GM19099 (cell line): ENCODE data around the gene KCNK7.

Experiments used
- POLR2A ChIP-seq: IDR thresholded peaks from 3 replicates; pipeline ENCODE4 v1.6.1; 2011; ENCODE audit warnings: low read depth; ENCODE audit not compliant: insufficient read length; ENCODE audit errors: extremely low read depth

KCNK7 gene

DNA sequence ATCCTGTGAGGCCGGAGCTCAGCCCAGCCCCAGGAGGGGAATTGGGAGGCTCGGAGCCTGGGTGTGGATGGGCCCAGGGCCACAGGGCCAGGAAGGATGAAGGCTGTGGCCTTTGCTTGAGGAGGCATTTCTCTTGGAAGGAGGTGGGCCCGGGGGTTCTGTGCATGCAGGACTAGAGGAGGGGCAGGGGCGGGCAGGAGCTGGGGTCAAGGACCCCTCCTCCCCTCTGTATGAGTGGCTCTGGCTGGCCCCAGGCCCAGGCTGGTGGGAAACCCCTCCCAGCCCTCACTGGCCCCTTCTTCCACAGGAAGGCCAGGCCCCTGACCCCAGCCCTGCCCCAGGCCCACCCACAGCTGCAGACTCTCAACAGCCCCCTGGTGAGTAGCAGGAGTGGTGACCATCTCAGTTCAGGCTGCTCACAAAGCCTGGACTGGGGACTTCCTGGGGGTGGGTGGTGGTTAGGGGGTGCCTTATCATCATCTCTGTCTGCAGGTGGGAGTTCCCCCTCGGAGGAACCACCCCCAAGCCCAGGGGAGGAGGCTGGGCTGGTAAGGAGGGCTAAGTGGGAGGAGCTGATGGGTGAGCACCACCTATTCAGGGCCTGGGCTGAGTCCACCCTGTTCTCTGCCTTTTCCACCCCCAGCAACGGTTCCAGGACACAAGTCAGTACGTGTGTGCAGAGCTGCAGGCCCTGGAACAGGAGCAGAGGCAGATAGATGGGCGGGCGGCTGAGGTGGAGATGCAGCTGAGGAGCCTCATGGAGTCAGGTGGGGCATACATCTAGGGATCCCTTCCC, 6.0 kb downstream of the KCNK7 start:
- no peak for TF ChIP-seq POLR2A

DNA sequence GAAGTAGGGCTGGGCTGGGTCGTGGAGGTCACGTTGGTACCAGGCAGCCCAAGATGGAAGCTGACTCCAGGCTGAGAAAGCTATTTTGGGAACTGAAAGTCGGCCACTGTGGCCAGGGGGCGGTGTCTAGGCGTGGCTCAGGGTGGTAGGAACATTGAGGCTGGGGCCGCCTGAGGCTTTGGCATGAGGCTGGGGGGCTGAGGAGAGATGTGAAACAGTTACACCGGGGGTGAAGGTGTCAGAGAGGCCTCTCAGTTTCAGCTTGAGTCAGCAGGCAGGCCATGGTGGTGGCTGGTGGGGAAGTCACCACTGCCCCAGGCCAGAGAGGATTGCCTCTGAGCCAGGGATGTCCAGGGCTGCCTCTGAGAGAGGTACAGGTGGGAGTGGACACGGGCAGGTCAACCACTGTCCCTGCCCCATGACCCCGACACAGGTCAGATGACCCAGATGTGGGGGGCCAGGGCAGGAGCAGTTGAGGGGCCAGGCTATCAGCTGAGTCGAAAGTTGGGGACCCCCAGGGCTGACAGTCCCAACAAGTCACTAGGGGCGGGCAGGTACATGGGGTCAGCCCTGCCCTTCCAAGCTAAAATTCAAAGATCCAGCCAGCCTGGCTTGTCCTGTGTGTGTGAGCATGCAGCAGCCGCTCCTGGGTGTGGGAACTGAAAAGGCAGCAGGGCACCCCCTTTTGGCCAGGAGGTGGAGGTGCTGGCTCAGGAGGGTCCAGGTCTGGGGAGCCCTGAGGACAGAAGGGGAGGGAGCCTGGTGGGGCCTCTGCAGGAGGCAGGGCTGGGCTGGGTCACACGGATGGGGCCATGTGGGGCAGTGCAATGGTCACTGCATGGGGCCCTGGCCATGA, 7.2 kb downstream of the KCNK7 start:
- no peak for TF ChIP-seq POLR2A

DNA sequence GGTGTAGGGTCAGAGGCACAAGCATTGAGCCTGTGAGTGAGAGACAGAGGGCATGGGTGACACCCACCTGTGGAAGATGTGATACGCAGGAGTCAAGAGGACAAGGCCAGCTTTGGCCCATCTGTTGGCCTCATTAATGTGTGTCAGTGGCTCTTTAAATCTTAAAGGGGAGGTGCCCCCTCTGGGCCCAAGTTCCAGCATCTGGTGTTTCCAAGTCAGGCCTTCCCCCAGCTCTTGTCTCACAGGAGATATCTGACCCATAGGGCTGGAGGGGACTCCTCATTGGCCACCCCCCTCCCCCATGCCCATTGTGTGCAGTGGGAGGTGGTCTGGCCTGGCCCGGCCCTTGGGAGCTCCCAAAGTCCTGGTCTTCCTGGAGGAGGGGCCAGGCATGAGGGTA, 8.9 kb downstream of the KCNK7 start:
- TF ChIP-seq POLR2A, result no peak

DNA sequence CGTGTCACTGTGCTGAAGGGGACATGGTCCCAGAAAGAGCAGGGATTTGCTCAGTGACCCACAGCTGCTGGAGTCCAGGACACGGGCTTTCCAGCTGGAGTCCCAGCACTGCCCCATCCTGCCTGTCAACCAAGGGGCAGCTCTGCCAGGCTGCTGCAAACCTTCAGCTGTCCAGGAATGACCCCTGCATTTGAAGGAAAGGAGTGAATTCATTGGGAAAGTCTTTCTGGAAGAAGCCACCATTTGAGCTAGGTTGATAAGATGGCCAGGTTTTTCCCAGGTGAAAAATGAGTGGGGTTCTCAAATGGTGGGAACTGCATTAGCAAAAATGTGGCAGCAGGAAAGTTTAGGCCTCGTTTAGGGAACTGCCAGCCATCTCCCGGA, 9.4 kb downstream of the KCNK7 start:
- no peak for TF ChIP-seq POLR2A

DNA sequence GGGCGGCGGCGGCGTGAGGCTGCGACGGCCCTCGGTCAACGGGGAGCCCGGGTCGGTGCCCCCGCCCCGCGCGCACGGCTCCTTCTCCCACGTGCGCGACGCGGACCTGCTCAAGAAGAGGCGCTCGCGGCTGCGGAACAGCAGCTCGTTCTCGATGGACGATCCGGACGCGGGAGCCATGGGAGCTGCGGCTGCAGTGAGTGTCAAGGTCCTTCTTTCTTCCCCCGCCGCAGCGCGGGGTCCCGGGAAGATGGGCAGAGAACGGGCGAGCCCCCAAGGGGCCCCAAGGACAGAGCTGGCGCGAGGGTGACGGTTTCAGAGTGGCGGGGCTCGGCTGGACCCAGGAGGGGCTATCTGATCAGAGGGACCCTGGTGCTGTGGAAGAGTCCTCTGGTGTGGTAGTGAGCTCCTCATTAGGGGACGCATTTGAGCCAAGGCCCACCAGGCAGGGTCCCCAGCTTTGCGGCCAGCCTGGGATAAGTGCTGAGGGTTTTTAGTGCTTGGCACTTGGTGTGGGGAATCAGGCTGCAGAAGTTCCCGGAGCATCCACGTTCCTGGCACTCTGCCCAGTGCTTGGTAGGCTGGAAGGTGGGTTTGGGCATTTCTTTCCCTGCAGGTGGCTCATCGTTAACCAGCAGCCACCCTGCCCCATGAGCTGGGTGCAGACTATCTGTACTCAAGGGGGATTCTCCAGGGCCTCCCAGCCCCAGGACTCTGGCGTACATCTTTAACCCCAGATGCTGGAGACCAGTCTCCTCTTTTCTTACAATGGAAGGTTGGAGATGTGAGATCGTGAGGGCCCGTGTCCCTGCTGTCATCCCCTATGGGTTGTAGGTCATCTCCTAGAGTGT, 10.0 kb downstream of the KCNK7 start:
- no peak for TF ChIP-seq POLR2A

DNA sequence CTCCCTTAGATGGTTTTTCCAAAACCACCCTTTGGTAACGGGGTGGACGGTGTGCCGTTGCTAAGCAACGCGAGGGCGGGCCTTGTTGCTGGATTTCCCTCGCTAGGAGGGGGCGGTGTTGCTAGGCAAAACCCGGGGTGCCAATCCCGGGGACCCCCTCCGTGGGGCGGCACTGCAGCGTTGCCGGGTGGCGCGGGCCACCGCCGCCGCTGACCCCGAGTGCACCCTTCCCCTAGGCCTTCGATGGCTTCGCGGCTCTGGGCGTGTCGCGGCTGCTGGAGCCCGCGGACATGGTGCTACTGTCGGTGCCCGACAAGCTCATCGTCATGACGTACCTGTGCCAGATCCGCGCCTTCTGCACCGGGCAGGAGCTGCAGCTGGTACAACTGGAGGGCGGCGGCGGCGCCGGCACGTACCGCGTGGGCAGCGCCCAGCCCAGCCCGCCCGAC, 10.9 kb downstream of the KCNK7 start:
- TF ChIP-seq POLR2A, result no peak

DNA sequence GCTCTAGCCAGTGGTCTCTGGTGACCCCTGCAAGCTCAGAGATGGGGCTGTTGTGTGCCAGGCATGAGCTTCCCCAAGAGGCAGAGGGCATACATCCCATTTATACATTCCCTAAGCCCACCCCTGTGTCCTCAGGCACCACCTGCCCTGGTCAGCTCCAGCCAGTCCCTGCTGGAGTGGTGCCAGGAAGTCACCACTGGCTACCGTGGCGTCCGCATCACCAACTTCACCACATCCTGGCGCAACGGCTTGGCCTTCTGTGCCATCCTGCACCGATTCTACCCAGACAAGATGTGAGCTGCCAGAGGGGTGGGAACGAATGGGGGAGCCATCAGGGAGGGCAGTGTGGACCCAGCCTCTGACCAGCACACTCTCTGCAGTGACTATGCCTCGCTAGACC, 11.5 kb downstream of the KCNK7 start:
- no peak for TF ChIP-seq POLR2A

DNA sequence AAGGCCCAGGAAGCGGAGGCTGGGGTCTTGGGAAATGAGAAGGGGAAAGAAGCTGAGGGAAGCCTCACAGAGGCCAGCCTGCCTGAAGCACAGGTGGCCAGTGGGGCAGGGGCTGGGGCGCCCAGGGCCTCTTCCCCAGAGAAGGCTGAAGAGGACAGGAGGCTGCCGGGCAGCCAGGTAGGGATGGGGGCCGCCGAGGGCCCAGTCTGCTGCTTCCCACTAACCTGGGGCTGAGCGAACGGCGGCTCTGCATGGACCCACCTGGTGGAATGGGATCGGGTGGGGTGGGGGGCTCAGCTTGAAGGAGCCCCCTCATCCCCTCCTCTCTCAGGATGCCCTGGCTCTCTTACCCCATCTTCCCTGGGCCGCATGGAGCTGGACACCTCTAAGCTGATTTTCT, 12.0 kb downstream of the KCNK7 start:
- TF ChIP-seq POLR2A, result no peak

DNA sequence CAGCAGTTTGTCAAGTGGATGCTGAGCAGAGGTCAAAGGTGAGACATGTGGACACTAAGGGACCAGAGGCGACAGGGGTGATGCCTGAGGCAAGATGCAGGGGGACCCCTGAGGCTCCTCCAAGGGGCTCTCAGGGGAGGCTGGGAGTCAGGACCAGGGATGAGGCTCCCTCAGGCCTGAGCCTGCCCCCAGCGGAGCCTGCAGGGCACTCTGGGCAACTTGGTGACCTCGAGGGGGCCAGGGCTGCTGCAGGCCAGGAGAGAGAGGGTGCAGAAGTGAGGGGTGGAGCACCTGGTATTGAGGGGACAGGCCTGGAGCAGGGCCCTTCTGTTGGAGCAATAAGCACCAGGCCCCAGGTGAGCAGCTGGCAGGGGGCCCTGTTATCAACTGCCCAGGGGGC, 13.7 kb downstream of the KCNK7 start:
- TF ChIP-seq POLR2A, result no peak

DNA sequence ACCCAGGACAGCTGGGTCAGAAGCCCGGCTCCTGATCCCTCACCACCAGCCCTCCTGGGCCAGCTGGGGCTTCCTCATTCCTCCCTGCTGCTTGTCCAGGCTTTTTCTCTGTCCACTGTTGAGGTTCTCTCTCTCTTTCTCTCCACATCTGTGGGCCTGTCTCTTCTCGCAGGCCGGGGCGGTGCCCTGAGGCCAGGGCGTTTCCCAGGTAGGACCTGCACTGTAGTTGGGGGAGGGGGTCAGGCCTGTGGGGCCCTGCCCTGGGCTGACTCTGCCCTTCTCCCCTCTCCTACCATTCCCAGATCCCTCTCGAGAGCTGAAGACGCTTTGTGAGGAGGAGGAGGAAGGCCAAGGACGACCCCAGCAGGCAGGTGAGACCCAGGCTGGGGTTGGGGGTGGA, 14.8 kb downstream of the KCNK7 start:
- no peak for TF ChIP-seq POLR2A

DNA sequence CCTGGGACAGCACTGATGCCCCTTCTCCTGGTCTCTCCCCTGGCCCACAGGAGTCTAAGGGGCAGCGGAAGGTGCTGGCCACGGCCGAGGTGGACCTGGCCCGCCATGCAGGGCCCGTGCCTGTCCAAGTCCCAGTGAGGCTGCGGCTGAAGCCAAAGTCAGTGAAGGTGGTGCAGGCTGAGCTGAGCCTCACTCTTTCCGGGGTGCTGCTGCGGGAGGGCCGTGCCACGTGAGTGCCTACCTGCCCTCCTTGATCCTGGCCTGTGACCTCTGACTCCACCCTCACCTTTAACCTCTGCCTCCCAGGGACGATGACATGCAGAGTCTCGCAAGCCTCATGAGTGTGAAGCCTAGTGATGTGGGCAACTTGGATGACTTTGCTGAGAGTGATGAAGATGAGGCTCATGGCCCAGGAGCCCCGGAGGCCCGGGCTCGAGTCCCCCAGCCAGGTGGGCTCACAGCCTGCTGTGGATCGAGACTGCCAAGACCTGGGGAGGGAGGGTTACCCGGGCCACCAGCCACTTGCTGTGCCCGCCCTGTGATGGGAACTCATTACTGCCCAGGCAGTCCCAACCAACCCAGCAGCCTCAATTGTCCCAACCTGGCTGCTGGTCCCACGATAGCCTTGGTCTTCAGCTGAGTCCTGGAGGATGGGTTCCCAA, 15.4 kb downstream of the KCNK7 start:
- no peak for TF ChIP-seq POLR2A

DNA sequence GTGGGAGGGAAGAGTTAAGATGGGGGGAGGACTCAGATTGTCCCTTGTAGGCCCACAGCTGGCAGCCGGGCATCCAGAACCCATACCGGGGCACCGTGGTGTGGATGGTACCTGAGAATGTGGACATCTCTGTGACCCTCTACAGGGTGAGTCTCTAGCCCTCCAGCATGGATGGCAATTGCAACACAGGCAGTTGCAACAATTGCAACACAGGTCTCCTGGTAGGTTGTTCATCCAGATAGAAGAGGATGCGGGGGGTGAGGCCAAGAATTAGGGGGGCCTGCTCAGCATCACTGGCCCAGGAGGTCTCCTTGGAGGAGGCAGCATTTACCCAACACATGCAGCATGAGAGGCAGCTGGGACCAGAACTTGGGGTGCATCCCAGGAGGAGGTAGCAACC, 16.3 kb downstream of the KCNK7 start:
- no peak for TF ChIP-seq POLR2A

DNA sequence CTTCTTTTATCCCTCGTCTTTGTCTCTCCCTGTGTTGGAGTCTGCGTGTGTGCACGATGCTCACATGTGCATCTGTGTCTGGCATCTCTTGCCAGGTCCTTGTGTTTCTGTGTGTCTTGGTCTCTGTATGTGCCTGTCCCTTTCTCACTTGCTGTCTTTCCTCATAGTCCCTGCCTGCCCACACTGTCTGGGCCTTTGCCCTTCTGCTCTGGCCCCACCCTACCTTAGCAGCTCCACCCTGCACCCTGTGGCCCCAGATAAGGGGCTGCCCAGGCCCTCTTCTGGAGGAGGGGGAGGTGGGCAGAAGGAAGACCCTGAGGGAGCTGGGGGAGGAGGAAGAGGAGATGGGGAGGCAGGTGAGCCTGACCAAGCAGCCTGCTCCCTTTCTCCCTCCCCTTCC, 16.9 kb downstream of the KCNK7 start:
- no peak for TF ChIP-seq POLR2A

DNA sequence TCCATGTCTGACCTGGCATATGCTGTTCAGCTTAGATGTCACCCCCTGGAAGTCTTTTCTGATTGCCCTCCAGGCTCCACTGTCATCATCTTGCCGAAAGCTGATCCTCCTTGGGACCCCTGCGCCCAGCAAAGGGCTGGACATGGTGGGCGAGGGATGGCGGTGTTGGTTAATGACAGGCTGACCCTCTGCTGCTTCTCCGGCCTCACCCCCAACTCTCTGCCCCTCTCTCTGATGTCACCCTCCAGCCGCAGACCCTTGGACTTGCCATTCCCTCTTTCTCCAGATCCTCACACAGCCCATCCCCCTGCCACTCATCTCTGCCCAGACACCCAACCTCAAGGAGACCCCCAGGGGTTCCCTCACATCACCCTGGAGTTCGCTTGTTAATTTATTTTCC, 17.5 kb downstream of the KCNK7 start:
- TF ChIP-seq POLR2A, result no peak

DNA sequence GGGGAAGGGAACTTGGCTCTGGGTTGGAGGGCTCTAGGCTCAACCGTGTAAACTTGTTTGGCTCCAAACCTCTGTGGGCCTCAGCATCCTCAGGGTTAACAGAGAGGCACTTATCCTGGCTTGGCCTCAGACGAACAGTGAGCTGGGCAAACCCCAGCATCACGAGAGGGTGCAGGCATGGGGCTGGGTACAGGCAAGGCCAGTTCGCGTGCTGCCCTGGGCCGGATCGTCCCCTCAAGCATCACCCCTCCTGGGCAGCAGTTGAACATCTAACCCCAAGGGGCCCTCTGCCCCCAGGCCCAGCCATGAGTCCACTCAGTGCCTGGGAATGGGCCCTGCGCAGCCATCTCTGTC, 17.9 kb downstream of the KCNK7 start:
- no peak for TF ChIP-seq POLR2A
